GM23338 (cell line): Measurements from ENCODE around the gene ZNF451. TPM values are rescaled to one million over a fixed set of nuclear protein-coding genes. Genes with fewer than 3 reads are reported as not detected.

ENCODE experiments used
- ATAC-seq: fragments of 200-7000 bp; cut with Tn5 transposase; 3 replicates; pipeline ENCODE4 v1.9.1; 2020
- DNase-seq: peaks from one replicate; pipeline ENCODE4 v3.0.0-alpha.2; 2015; ENCODE audit warnings: low spot score
- H2AFZ ChIP-seq: fragments of 200-600 bp; sonication (generic); 2 replicates; pipeline ENCODE4 v1.8.0; 2016; ENCODE audit warnings: antibody characterized with exemption, mild to moderate bottlenecking, moderate library complexity
- H3F3A ChIP-seq: fragments of 200-600 bp; sonication (generic); replicated peaks from 2 replicates; pipeline ENCODE4 v1.8.0; 2017; ENCODE audit warnings: antibody characterized with exemption, mixed run types, low read depth
- H3K27ac ChIP-seq: fragments of 200-600 bp; sonication (generic); 2 replicates; pipeline ENCODE4 v1.6.1; 2016; ENCODE audit warnings: low read depth
- H3K27me3 ChIP-seq: fragments of 200-600 bp; sonication (generic); 2 replicates; pipeline ENCODE4 v1.8.0; 2016; ENCODE audit warnings: mild to moderate bottlenecking, mixed run types, moderate library complexity; ENCODE audit not compliant: insufficient read depth
- H3K36me3 ChIP-seq: fragments of 200-600 bp; sonication (generic); 2 replicates; pipeline ENCODE4 v1.8.0; 2016; ENCODE audit warnings: mild to moderate bottlenecking; ENCODE audit not compliant: insufficient read depth
- H3K4me1 ChIP-seq: fragments of 200-600 bp; sonication (generic); 2 replicates; pipeline ENCODE4 v1.8.0; 2016; ENCODE audit warnings: mild to moderate bottlenecking, moderate library complexity; ENCODE audit not compliant: insufficient read depth
- H3K4me2 ChIP-seq: fragments of 200-600 bp; sonication (generic); 2 replicates; pipeline ENCODE4 v1.7.1; 2017; ENCODE audit warnings: mixed run types
- H3K4me3 ChIP-seq: fragments of 200-600 bp; sonication (generic); 2 replicates; pipeline ENCODE4 v1.6.1; 2016; ENCODE audit warnings: mixed run types
- H3K79me2 ChIP-seq: fragments of 200-600 bp; sonication (generic); replicated peaks from 2 replicates; pipeline ENCODE4 v1.8.0; 2017; ENCODE audit warnings: mild to moderate bottlenecking; ENCODE audit not compliant: insufficient read depth
- H3K9me2 ChIP-seq: fragments of 200-600 bp; sonication (generic); 2 replicates; pipeline ENCODE4 v1.8.0; 2017; ENCODE audit not compliant: insufficient read depth
- H4K20me1 ChIP-seq: fragments of 200-600 bp; sonication (generic); replicated peaks from 2 replicates; pipeline ENCODE4 v1.8.0; 2017; ENCODE audit warnings: mild to moderate bottlenecking; ENCODE audit not compliant: insufficient read depth
- H3K27ac Mint-ChIP-seq: 2 replicates; pipeline ENCODE4 v1.8.0; 2020; ENCODE audit warnings: inconsistent platforms, mild to moderate bottlenecking, moderate library complexity, mixed read lengths
- H3K27me3 Mint-ChIP-seq: 3 replicates; pipeline ENCODE4 v1.8.0; 2022; ENCODE audit warnings: low read depth, mild to moderate bottlenecking, moderate library complexity, mixed read lengths, inconsistent platforms; ENCODE audit not compliant: insufficient read depth, poor library complexity
- H3K36me3 Mint-ChIP-seq: 3 replicates; pipeline ENCODE4 v1.8.0; 2021; ENCODE audit warnings: low read depth, mild to moderate bottlenecking, inconsistent platforms, moderate library complexity, mixed read lengths
- H3K4me1 Mint-ChIP-seq: 3 replicates; pipeline ENCODE4 v1.8.0; 2020; ENCODE audit warnings: mild to moderate bottlenecking, inconsistent platforms, mixed read lengths
- H3K4me3 Mint-ChIP-seq: 3 replicates; pipeline ENCODE4 v1.8.0; 2021; ENCODE audit warnings: moderate library complexity, mild to moderate bottlenecking, inconsistent platforms, mixed read lengths
- H3K9me3 Mint-ChIP-seq: 3 replicates; pipeline ENCODE4 v1.8.0; 2020; ENCODE audit warnings: moderate library complexity, mild to moderate bottlenecking, inconsistent platforms, mixed read lengths
- CREB1 ChIP-seq: fragments of 250-450 bp; sonication (Bioruptor Pico); IDR thresholded peaks from 2 replicates; pipeline ENCODE4 v1.5.0; 2020; ENCODE audit warnings: low read depth, mild to moderate bottlenecking, moderate library complexity
- EZH2 ChIP-seq: fragments of 200-600 bp; sonication (generic); IDR thresholded peaks from one replicate; pipeline ENCODE4 v1.8.0; 2017; ENCODE audit warnings: antibody characterized with exemption, mild to moderate bottlenecking, low read depth; ENCODE audit not compliant: unreplicated experiment
- EZH2phosphoT487 ChIP-seq: fragments of 200-600 bp; sonication (generic); IDR thresholded peaks from one replicate; pipeline ENCODE4 v1.8.1; 2018; ENCODE audit warnings: antibody characterized with exemption; ENCODE audit not compliant: unreplicated experiment
- JUNB ChIP-seq: IDR thresholded peaks from one replicate; pipeline ENCODE4 v1.6.1; 2016; ENCODE audit warnings: antibody characterized with exemption; ENCODE audit not compliant: unreplicated experiment
- NANOG ChIP-seq: IDR thresholded peaks from 2 replicates; pipeline ENCODE4 v1.6.1; 2016; ENCODE audit warnings: antibody characterized with exemption, borderline replicate concordance
- POLR2AphosphoS5 ChIP-seq: IDR thresholded peaks from 2 replicates; pipeline ENCODE4 v1.6.1; 2016; ENCODE audit warnings: antibody characterized with exemption, low read depth
- STAT1 ChIP-seq: IDR thresholded peaks from one replicate; pipeline ENCODE4 v1.6.1; 2016; ENCODE audit warnings: antibody characterized with exemption; ENCODE audit not compliant: unreplicated experiment
- ZNF114 ChIP-seq: fragments of 250-450 bp; sonication (Bioruptor Pico); IDR thresholded peaks from 2 replicates; pipeline ENCODE4 v1.5.0; 2020; ENCODE audit warnings: mild to moderate bottlenecking, moderate library complexity
- ZNF331 ChIP-seq: fragments of 250-450 bp; sonication (Bioruptor Pico); IDR thresholded peaks from 2 replicates; pipeline ENCODE4 v1.5.0; 2020; ENCODE audit warnings: low read depth, mild to moderate bottlenecking, moderate library complexity
- polyA plus RNA-seq: library from polyadenylated mRNA; unstranded; fragments of >200 nt; fragmentation: Nextera tagmentation; extraction: Ambion mirVana; gene quantifications from 2 replicates; pipeline ENCODE4 v1.2.1, GENCODE V29; 2016
- total RNA-seq: library from RNA; depleted of rRNA; stranded (reverse); fragments of >200 nt; shearing (Covaris generic); gene quantifications from 2 replicates; pipeline ENCODE4 v1.2.3, GENCODE V29; 2014
- TF ChIP-seq, protein P1 (sequence below): IDR thresholded peaks from 2 replicates; pipeline ENCODE4 v1.6.1; 2016; ENCODE audit warnings: antibody characterized with exemption
- TF ChIP-seq, protein P2 (sequence below): IDR thresholded peaks from one replicate; pipeline ENCODE4 v1.6.1; 2018; ENCODE audit warnings: antibody characterized with exemption; ENCODE audit not compliant: unreplicated experiment
- TF ChIP-seq, protein P3 (sequence below): fragments of 250-450 bp; sonication (Bioruptor Pico); IDR thresholded peaks from 2 replicates; pipeline ENCODE4 v1.5.0; 2020; ENCODE audit warnings: mild to moderate bottlenecking, moderate library complexity
- TF ChIP-seq, protein P4 (sequence below), 2 experiments: fragments of 200-600 bp in 1 of 2; sonication (generic) in 1 of 2; conservative IDR thresholded peaks; 2 replicates each; pipeline versions ENCODE4 v1.5.1 to v1.6.1; 2016 to 2017; ENCODE audit warnings: antibody characterized with exemption in 2 of 2, low read depth in 2 of 2, mild to moderate bottlenecking in 2 of 2, moderate library complexity in 1 of 2

The ZNF451 gene
- total and polyA plus RNA-seq, 2 experiments from 2014 or later, result 44.8 to 54.1 TPM

DNA sequence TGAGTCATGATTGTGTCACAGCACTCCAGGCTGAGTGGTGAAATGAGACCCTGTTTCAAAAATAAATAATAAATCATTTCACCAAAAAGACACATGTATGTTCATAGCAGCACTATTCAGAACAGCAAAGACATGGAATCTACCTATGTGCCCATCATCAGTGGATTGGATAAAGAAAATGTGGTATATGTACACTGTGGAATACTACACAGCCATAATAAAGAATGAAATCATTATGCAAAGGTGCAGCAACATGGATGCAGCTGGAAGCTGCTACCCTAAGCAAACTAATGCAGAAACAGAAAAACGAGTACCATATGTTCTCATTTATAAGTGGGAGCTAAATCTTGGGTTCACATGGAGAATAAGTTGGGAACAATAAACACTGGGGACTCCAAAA, 33.1 kb downstream of the ZNF451 start:
- 0 out of 2 replicates have a peak, but pooled peaks cover 2% of the 10 kb centered on the region for H4K20me1 ChIP-seq
- H3K4me3 ChIP-seq, result no peak overlapping the region
- H3K4me2 ChIP-seq, result no peak overlapping the region
- H3K27ac Mint-ChIP-seq, result no peak overlapping the region
- H3K36me3 Mint-ChIP-seq, result peaks cover 18% of the 10 kb centered on the region
- no peaks in the 10 kb centered on the region for H3K27me3 ChIP-seq
- H3K4me3 Mint-ChIP-seq, result no peak overlapping the region
- H3F3A ChIP-seq, result no peaks in the 10 kb centered on the region
- H3K9me3 Mint-ChIP-seq, result no peaks in the 10 kb centered on the region
- H3K27me3 Mint-ChIP-seq, result no peaks in the 10 kb centered on the region
- no peaks in the 10 kb centered on the region for H3K9me2 ChIP-seq
- no peaks in the 10 kb centered on the region for H3K4me1 ChIP-seq
- H2AFZ ChIP-seq, result no peak overlapping the region
- H3K36me3 ChIP-seq, result no peaks in the 10 kb centered on the region
- no peaks in the 10 kb centered on the region for H3K4me1 Mint-ChIP-seq
- H3K27ac ChIP-seq, result no peak overlapping the region
- DNase-seq, result no peak
- TF ChIP-seq ZNF331 (CRISPR knock-in tag), result no peak
- TF ChIP-seq, protein P1, sequence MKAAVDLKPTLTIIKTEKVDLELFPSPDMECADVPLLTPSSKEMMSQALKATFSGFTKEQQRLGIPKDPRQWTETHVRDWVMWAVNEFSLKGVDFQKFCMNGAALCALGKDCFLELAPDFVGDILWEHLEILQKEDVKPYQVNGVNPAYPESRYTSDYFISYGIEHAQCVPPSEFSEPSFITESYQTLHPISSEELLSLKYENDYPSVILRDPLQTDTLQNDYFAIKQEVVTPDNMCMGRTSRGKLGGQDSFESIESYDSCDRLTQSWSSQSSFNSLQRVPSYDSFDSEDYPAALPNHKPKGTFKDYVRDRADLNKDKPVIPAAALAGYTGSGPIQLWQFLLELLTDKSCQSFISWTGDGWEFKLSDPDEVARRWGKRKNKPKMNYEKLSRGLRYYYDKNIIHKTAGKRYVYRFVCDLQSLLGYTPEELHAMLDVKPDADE, result no peak
- TF ChIP-seq POLR2AphosphoS5, result no peak
- no peak for TF ChIP-seq CREB1
- TF ChIP-seq STAT1, result no peak
- no peak for TF ChIP-seq ZNF114 (CRISPR knock-in tag)
- TF ChIP-seq EZH2, result no peak
- TF ChIP-seq JUNB, result no peak
- TF ChIP-seq, protein P2, sequence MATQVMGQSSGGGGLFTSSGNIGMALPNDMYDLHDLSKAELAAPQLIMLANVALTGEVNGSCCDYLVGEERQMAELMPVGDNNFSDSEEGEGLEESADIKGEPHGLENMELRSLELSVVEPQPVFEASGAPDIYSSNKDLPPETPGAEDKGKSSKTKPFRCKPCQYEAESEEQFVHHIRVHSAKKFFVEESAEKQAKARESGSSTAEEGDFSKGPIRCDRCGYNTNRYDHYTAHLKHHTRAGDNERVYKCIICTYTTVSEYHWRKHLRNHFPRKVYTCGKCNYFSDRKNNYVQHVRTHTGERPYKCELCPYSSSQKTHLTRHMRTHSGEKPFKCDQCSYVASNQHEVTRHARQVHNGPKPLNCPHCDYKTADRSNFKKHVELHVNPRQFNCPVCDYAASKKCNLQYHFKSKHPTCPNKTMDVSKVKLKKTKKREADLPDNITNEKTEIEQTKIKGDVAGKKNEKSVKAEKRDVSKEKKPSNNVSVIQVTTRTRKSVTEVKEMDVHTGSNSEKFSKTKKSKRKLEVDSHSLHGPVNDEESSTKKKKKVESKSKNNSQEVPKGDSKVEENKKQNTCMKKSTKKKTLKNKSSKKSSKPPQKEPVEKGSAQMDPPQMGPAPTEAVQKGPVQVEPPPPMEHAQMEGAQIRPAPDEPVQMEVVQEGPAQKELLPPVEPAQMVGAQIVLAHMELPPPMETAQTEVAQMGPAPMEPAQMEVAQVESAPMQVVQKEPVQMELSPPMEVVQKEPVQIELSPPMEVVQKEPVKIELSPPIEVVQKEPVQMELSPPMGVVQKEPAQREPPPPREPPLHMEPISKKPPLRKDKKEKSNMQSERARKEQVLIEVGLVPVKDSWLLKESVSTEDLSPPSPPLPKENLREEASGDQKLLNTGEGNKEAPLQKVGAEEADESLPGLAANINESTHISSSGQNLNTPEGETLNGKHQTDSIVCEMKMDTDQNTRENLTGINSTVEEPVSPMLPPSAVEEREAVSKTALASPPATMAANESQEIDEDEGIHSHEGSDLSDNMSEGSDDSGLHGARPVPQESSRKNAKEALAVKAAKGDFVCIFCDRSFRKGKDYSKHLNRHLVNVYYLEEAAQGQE, result no peak
- TF ChIP-seq, protein P3, sequence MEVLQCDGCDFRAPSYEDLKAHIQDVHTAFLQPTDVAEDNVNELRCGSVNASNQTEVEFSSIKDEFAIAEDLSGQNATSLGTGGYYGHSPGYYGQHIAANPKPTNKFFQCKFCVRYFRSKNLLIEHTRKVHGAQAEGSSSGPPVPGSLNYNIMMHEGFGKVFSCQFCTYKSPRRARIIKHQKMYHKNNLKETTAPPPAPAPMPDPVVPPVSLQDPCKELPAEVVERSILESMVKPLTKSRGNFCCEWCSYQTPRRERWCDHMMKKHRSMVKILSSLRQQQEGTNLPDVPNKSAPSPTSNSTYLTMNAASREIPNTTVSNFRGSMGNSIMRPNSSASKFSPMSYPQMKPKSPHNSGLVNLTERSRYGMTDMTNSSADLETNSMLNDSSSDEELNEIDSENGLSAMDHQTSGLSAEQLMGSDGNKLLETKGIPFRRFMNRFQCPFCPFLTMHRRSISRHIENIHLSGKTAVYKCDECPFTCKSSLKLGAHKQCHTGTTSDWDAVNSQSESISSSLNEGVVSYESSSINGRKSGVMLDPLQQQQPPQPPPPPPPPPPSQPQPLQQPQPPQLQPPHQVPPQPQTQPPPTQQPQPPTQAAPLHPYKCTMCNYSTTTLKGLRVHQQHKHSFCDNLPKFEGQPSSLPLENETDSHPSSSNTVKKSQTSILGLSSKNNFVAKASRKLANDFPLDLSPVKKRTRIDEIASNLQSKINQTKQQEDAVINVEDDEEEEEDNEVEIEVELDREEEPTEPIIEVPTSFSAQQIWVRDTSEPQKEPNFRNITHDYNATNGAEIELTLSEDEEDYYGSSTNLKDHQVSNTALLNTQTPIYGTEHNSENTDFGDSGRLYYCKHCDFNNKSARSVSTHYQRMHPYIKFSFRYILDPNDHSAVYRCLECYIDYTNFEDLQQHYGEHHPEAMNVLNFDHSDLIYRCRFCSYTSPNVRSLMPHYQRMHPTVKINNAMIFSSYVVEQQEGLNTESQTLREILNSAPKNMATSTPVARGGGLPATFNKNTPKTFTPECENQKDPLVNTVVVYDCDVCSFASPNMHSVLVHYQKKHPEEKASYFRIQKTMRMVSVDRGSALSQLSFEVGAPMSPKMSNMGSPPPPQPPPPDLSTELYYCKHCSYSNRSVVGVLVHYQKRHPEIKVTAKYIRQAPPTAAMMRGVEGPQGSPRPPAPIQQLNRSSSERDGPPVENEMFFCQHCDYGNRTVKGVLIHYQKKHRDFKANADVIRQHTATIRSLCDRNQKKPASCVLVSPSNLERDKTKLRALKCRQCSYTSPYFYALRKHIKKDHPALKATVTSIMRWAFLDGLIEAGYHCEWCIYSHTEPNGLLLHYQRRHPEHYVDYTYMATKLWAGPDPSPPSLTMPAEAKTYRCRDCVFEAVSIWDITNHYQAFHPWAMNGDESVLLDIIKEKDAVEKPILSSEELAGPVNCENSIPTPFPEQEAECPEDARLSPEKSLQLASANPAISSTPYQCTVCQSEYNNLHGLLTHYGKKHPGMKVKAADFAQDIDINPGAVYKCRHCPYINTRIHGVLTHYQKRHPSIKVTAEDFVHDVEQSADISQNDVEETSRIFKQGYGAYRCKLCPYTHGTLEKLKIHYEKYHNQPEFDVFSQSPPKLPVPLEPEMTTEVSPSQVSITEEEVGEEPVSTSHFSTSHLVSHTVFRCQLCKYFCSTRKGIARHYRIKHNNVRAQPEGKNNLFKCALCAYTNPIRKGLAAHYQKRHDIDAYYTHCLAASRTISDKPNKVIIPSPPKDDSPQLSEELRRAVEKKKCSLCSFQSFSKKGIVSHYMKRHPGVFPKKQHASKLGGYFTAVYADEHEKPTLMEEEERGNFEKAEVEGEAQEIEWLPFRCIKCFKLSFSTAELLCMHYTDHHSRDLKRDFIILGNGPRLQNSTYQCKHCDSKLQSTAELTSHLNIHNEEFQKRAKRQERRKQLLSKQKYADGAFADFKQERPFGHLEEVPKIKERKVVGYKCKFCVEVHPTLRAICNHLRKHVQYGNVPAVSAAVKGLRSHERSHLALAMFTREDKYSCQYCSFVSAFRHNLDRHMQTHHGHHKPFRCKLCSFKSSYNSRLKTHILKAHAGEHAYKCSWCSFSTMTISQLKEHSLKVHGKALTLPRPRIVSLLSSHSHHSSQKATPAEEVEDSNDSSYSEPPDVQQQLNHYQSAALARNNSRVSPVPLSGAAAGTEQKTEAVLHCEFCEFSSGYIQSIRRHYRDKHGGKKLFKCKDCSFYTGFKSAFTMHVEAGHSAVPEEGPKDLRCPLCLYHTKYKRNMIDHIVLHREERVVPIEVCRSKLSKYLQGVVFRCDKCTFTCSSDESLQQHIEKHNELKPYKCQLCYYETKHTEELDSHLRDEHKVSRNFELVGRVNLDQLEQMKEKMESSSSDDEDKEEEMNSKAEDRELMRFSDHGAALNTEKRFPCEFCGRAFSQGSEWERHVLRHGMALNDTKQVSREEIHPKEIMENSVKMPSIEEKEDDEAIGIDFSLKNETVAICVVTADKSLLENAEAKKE, result no peak
- no peak for TF ChIP-seq NANOG
- no peak for TF ChIP-seq EZH2phosphoT487
- TF ChIP-seq, protein P4, sequence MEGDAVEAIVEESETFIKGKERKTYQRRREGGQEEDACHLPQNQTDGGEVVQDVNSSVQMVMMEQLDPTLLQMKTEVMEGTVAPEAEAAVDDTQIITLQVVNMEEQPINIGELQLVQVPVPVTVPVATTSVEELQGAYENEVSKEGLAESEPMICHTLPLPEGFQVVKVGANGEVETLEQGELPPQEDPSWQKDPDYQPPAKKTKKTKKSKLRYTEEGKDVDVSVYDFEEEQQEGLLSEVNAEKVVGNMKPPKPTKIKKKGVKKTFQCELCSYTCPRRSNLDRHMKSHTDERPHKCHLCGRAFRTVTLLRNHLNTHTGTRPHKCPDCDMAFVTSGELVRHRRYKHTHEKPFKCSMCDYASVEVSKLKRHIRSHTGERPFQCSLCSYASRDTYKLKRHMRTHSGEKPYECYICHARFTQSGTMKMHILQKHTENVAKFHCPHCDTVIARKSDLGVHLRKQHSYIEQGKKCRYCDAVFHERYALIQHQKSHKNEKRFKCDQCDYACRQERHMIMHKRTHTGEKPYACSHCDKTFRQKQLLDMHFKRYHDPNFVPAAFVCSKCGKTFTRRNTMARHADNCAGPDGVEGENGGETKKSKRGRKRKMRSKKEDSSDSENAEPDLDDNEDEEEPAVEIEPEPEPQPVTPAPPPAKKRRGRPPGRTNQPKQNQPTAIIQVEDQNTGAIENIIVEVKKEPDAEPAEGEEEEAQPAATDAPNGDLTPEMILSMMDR (conservative IDR thresholded peaks at IDR 0.05; ENCODE audit: low read depth in 2 of 2), result no peak
- H3K79me2 ChIP-seq, result peaks cover 22% of the 10 kb centered on the region
- ATAC-seq, result no peak
